Medulla oblongata (tissue), 1 donor: Measurements from ENCODE around the gene PARN.

Experiments used
- DNase-seq: peaks from one replicate; pipeline ENCODE4 v3.0.0-alpha.2; 2015; ENCODE audit errors: extremely low spot score

Gene PARN

GRCh38 chr16:14529010-14529669, 100.9 kb downstream of the PARN start:
- peak; percentile 93 for DNase-seq

GRCh38 chr16:14528306-14528705, 101.8 kb downstream of the PARN start:
- DNase-seq = no peak

- peak; percentile 14 for DNase-seq
Measured at GRCh38 chr16:14527411-14528044, 102.5 kb downstream of the PARN start.

GRCh38 chr16:14525596-14525995, 104.5 kb downstream of the PARN start:
- no peak for DNase-seq

- DNase-seq = no peak
Measured at GRCh38 chr16:14524979-14525378, 105.1 kb downstream of the PARN start.

GRCh38 chr16:14523632-14524031, 106.4 kb downstream of the PARN start:
- DNase-seq = no peak

- DNase-seq = no peak
Measured at GRCh38 chr16:14522671-14523070, 107.4 kb downstream of the PARN start.

- no peak for DNase-seq
Measured at GRCh38 chr16:14520753-14521152, 109.3 kb downstream of the PARN start.

GRCh38 chr16:14514967-14515366, 115.1 kb downstream of the PARN start:
- DNase-seq = no peak

- DNase-seq = no peak
Measured at GRCh38 chr16:14513389-14514107, 116.5 kb downstream of the PARN start.

GRCh38 chr16:14511800-14512135, 118.3 kb downstream of the PARN start:
- no peak for DNase-seq

GRCh38 chr16:14510939-14511799, 118.9 kb downstream of the PARN start:
- no peak for DNase-seq

- DNase-seq = no peak
Measured at GRCh38 chr16:14510581-14510938, 119.5 kb downstream of the PARN start.

- no peak for DNase-seq
Measured at GRCh38 chr16:14509675-14510132, 120.4 kb downstream of the PARN start.

- no peak for DNase-seq
Measured at GRCh38 chr16:14509055-14509454, 121.0 kb downstream of the PARN start.

- no peak for DNase-seq
Measured at GRCh38 chr16:14505846-14506245, 124.2 kb downstream of the PARN start.

GRCh38 chr16:14502932-14503741, 126.9 kb downstream of the PARN start:
- DNase-seq = no peak

- DNase-seq = no peak
Measured at GRCh38 chr16:14502256-14502875, 127.7 kb downstream of the PARN start.

- peak; percentile 86 for DNase-seq
Measured at GRCh38 chr16:14501331-14502255, 128.5 kb downstream of the PARN start.

GRCh38 chr16:14500791-14501190, 129.3 kb downstream of the PARN start:
- no peak for DNase-seq
